ENCODE data around the gene MIB2.

Gene MIB2

GRCh38 chr1:1598720-1599029 is 16.6 kb upstream of the MIB2 start:
- no peak for DNase-seq

GRCh38 chr1:1599030-1599934 is 16.0 kb upstream of the MIB2 start:
- peak in 1 of 2 donors; percentile 35 for DNase-seq

GRCh38 chr1:1599935-1600860 is 15.1 kb upstream of the MIB2 start, which contains the start of gene FNDC10:
Gene FNDC10, minus strand, starts transcription at chr1:1600135. Its CDS starts 120 bp downstream, at chr1:1600015.
- no peak for DNase-seq

DNA sequence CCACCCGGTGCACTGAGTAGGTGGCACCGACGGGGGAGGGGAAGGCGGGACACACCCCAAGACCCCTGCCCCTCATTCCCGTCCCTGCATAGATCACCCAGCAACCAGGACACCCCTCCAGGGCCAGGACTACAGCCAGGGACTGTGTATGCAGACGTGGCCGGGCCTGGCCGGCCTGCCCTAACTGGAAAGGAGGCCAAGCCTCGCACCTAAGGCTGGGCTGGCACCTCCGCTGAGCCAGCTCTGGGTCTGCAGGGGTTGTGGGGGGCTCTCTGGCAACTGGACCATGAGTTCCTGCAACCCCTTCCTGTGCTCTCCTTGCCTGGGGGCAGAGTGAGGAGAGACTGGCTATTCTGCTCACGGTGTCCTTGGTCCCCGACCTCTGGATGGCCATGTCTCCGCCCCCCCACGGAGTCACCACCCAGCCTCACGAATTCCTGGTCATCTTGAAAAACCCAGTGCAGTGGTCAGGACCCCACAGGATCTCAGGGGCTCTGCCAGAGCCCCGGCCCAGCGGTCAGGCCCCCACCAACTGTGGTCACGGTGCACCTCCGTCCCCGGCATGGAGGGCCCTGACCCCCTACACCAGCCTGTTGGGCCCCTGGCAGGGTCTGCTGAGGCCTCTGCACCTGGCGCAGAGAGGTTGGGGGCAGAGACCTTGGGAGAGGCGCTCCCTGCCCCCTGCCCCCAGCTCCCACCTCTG is 14.3 kb upstream of the MIB2 start:
- DNase-seq, result no peak

DNA sequence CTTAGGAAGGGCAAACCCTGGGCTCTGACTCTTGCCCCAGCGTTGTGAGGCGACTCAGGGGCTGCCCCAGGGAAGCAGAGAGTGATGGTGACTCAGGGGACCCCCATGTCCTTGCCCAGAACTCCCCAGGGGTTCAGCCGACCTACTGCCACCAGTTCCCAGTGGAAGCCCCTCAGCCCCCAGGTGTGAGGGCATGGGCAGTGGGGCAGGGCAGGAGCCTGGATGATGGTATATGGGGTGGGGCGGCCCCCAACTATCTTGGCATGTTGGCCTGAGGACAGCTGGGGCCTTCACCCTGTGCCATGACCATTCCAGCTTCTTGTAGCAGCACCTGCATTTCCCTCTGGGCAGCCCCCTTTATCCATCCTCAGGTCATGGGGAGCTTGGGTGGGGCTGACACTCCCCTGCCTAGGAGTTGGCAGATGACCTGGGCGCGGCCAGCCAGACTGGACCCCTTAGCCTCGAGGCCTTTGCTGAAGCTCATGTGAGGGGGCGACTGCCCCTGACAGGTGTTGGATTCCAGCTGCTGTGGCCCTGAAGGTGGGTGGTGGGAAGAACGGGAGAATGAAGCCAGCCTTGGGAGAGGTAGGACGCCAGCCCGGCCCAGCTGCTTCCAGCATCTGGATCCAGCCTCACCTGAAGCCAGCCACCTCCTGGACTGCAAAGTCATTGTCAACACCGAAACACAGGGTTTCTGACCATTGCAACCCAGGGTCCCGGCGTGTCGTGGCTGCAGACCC is 13.6 kb upstream of the MIB2 start:
- DNase-seq, result no peak

DNA sequence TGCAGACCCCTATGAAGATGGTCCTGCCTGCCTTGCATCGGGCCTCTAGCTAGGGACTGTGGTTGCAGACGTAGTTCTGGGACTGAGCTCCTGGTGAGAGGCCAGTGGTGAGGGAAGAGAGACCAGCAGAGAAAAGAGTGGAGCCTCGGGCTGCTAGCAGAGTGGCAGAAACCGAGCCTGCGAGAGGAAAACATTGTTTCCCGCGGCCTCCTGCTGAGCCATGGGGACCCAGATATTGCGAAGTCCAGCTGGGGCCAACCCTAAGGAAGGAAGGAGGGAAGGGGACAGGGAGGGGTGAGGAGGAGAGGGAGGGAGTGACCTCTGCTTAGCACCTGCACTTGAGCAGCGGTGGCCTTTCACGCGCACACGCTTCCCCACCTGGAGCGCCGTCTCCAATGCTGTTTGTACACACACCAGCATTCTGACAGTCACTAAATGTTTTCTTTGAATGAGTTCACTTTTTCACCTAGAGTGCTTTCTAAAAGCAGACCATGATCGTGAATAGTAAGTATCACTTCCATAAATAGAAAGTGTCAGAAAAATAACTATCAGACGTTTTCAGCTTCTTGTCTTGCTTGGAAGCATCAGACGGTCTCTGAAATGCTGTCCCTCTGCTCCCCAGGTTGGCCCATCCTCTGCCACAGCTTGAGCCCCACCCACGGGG is 12.9 kb upstream of the MIB2 start:
- no peak for DNase-seq

- no peak for DNase-seq
These were observed 12.3 kb upstream of the MIB2 start for GRCh38 chr1:1602968-1603506.

DNA sequence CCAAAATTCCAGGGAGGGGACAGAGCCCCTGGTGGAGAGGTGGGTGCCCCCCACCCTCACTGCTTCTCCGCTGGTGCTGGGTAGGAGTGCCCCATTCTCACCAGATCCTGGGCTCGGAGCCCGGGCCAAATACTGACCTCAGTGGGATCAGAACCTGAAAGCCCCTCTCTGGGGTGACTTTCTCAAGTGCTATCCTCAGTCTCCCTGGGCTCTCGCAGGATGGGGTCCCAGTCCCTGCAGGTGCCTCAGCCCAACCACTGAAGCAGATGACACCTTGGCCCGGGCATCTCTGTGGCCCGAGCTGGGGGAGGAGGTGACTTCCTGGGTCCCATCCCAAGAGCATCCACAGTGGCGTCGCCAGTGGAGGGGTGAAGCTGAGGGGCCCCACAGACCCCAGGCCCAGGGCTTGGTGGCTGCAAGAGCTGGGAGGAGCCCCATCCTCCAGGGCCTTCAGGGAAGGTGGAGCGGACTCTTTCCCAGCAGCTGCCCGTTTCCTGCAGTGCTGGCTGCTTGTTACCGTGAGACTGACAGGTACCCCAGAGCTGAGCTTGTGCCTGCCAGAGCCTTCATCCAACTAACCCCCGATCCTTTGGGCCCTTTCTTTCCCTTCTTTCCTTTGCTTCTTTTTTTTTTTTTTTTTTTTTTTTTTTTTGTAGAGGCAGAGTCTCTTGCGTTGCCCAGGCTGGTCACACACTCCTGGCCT is 11.5 kb upstream of the MIB2 start:
- DNase-seq, result no peak

DNA sequence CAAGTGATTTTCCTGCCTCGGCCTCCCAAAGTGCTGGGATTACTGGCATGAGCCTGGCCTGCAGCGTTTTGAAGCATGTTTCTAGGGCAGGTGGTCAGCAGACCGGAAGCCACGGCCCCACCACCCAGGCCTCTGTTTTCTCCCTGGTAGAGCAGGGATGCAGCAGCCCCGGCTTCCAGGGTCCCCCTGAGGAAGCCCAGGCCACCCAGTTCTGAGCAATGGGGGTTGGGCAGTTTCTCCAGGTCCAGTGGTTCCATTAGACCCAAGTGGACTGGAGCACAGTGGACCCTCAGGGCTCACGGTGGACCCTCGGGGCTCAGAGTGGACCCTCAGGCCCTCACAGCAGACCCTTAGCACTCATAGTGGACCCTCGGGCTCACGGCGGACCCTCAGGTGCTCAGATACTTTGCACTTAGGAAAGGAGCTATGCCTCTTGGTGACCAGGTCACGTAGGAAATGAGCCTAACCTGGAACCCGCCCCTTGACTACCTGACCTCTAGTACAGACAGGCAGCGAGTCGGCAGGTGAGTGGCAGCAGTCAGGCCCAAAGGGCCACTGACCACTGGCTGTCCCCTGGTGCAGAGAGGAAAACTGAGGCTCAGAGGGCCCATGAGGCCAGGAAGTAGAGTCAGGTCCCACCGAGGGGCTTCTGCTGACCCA is 10.8 kb upstream of the MIB2 start:
- no peak for DNase-seq

GRCh38 chr1:1605034-1605591 is 10.2 kb upstream of the MIB2 start:
- DNase-seq, result no peak

DNA sequence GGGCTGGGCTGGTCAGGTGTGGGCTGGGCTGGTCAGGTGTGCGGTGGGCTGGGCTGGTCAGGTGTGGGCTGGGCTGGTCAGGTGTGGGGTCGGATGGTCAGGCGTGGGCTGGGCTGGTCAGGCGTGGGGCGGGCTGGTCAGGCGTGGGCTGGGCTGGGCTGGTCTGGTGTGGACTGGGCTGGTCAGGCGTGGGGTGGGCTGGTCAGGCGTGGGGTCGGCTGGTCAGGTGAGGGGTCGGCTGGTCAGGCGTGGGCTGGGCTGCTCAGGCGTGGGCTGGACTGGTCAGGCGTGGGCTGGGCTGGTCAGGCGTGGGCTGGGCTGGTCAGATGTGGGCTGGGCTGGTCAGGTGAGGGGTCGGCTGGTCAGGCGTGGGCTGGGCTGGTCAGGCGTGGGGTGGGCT is 9.6 kb upstream of the MIB2 start:
- no peak for DNase-seq

GRCh38 chr1:1606232-1606631 is 9.1 kb upstream of the MIB2 start:
- DNase-seq, result no peak

DNA sequence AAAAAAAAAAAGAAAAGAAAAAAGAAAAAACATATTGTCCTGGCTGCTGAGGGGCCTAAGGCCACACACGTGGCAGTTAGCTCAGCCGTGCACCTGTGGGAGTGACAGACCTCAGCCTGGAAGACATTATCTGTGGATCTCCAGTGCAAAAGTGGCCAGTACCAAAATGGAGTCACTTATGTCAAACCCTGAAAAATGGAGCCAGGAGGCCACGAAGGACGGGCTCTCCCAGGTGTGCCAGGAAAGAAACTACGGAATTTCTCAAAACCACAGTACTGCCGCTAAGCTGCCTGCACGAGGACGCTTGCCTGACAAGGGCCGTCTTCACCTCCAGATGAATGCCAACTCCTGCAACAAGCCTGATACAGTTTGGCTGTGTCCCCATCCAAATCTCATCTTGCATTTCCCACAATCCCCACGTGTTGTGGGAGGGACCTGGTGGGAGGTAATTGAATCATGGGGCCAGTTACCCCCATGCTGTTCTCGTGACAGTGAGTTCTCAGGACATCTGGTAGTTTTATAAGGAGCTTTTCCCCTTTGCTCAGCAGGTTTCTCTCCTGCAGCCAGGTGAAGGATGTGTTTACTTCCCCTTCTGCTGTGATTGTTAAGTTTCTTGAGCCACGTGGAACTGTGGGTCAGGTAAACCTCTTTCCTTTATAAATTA is 5.3 kb upstream of the MIB2 start:
- DNase-seq, result no peak

DNA sequence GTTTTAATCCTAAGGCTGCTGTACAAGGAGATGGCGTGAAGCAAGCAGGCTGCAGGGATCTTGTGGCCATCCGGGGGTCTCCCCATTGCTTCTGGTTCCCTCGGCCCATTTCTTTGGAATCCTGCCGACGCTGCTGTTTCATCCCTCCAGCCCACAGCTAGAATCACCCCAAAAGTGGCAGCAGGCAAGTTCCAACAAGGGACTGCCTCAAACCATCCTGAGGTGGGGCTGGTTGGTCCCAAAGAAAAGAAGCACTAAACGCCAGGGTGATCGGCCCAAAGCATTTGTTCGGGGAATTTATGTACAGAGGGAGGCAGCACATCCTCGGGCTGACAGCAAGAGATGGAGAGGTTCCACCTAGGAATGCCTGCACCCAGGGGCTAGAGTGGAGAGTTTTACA is 4.5 kb upstream of the MIB2 start:
- DNase-seq, result no peak

DNA sequence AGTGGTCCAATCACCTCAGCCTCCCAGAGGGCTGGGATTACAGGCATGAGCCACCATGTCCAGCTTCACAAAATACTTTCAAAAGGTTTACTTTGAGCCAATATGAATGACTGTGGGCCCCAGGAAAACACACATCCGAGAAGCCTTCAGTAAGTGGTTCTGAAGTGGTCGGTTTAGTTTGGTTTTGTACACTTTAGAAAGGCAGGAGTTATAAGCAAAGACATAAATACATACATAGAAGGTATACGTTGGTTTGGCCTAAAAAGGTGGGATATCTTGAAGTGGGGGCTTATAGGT is 3.2 kb upstream of the MIB2 start:
- DNase-seq, result no peak

- DNase-seq, result no peak
These were observed 1.7 kb upstream of the MIB2 start for GRCh38 chr1:1613509-1614082.

DNA sequence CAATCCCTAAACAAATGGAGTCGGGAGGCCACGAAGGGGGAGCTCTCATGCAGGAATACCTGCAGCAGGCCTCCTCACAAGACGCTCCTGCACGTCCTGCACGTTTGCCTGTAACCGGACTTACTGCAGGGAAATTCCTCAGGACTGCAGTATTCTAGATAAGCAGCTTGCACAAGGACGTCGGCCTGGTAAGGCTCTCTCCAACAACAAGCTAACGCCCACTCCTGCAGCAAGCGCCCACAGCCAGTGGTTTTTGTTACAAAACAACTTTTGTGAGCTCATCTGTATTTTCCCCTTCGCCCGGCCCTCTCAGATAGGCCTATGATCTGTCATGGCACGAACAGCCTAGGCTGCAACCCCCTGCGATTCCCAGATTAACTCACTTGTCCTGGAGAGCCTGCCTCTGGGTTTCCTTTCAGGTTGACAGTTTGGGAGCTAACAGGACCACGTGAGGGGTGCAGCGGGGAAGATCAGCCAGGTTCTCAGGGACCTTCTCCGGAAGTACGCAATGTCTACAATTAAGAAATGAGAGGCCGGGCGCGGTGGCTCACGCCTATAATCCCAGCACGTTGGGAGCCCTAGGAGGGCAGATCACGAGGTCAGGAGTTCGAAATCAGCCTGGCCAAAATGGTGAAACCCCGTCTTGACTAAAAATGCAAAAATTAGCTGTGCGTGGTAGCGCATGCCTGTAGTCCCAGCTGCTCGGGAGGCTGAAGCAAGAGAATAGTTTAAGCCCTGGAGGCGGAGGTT is 921 bp upstream of the MIB2 start:
- peak; percentile 63 to 70 for DNase-seq

DNA sequence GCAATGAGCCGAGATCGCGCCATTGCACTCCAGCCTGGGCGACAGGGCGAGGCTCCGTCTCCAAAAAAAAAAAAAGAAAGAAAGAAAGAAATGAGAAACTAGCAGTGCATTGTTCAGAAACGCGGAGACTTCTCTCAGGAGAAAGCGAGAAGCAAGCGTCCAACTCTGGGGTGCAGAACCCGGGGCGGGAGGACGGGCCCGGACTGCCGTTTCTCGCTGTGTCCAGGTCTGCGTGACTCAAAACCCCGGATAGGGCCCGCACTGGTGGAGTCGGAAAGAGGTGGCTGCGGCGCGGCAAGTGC is 395 bp upstream of the MIB2 start:
- no peak for DNase-seq
